DMS79 (cell line): Measurements from ENCODE around the gene ANTKMT.
"Not testable (repeated sequence)": the region's sequence is repeated elsewhere in the genome, so short reads cannot be mapped to it uniquely, and the experiment has no call there.

Experiments used
- DNase-seq: peaks from one replicate; lab custom pipeline; 2025; lab: John Stamatoyannopoulos, UW

ANTKMT gene

DNA sequence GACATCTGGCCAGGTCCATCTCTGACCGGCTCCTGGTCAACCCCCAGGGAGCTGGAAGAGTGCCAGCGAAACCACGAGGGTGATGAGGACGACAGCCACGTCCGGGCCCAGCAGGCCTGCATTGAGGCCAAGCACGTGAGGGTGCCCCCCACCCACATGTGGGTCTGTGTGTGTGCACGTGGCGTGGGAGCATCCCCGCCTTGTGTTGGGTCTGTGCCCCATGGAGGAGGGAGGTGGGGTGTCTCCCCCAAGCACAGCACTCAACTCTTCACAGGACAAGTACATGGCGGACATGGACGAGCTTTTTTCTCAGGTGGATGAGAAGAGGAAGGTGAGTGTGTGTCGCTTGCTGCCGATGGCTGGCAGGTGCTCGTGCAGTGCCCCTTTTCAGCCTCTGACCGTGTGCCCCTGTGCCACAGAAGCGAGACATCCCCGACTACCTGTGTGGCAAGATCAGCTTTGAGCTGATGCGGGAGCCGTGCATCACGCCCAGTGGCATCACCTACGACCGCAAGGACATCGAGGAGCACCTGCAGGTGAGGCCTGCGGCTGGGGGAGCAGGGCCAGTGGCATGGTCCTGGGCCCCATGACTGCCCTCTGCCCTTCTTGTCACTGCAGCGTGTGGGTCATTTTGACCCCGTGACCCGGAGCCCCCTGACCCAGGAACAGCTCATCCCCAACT is 39.1 kb upstream of the ANTKMT start:
- no peak for DNase-seq

DNA sequence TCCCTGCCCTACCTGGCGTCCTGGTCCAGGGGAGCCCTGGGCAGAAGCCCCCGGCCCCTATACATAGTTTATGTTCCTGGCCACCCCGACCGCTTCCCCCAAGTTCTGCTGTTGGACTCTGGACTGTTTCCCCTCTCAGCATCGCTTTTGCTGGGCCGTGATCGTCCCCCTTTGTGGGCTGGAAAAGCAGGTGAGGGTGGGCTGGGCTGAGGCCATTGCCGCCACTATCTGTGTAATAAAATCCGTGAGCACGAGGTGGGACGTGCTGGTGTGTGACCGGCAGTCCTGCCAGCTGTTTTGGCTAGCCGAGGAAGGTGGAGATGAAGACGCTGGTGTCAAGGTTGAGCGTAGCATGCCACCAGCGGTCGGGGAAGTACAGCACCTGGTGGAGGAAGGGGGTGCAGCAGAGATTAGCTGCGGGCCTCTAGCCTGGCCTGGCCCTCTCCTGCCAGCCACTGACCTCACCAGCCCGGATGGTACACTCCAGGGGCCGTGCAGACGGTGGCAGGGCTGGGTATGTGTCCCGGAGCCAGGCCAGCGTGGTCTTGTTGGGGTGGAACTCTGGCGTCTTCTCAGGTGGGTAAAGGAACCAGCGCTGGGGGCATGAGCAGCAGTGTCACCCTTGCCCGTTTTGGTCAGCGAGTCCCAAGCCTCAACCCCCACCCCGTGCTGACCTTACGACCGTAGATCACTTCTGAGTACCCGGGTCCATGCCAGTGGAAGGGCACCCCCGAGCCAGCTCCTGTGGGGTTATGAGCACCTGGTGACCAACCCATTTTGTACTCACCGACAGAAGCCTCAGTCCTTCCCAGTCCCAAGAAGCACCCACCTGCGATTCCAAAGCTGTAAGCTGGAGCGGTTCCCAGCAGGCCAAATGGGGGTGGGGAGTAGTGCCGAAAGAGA is 38.2 kb upstream of the ANTKMT start:
- no peak for DNase-seq

DNA sequence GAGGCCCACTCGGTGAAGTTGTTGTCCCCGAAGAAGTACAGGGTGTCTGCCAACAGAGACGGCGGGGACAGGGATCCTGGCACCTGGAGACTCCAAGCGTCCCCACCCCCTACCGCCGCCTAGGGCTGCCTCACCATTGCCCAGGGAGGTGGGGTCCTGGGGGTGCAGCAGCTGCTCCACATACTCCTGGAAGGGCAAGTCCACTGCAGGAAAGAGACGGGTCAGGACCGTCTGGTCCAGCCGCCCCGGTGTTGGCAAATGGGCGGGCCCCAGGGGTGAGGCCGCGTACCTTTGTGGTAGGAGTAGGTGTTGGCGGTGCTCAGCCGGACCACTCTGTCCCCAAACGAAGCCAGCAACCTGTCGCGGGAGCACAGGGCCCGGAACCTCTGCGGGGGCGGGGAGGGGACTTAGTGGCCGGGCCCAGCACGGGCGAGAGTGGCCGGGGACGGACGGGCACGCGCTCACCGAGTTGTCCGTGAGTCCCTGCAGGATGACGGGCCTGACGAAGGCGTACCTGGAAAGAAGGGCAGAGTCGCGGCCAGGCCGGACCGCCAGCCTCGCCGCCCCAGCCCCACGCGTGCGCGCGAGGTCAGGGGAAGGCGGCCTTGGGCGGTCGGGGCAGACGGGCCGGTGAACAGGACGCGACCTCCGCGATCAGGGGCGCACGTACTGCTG is 37.4 kb upstream of the ANTKMT start:
- DNase-seq, result no peak

DNA sequence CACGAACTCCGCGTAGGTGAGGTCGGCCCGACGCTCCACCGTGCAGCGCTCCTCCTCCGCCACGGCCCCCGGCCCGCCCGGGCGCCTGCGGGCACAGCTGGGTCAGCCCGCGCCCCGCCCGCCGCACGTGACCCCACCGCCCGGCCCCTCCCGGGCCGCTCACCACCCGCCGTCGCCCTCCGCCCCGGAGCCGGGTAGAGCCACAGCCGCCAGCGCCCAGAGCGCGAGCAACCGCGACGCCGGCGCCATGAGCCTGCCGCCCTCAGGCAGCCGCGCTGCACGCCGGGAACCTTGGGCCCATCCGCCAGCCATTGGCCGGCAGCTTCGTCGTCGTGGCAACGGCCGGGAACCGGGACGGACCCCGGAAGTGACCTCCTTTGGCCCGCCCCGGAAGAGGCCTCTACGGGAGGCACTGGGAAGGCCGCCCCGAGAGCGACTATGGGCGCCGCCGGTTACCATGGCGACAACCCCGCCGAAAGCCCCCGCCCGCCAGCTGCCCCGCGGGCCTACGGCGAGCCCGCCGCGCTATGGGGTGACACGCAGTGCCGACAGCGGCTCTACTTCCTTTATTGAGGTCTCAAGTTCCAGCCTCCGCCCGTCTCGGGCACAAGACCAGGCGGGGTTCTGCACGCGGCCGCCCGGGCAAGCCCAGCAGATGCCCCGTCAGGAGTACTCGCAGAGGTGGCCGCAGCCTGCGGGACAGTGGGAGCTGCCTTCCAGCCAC is 36.7 kb upstream of the ANTKMT start, which contains the start of gene JMJD8:
Gene JMJD8, minus strand, starts transcription at position 264 of the 724 bp plus-strand sequence. Its CDS starts 15 bp downstream, at position 249.
- peak; percentile 88 for DNase-seq

DNA sequence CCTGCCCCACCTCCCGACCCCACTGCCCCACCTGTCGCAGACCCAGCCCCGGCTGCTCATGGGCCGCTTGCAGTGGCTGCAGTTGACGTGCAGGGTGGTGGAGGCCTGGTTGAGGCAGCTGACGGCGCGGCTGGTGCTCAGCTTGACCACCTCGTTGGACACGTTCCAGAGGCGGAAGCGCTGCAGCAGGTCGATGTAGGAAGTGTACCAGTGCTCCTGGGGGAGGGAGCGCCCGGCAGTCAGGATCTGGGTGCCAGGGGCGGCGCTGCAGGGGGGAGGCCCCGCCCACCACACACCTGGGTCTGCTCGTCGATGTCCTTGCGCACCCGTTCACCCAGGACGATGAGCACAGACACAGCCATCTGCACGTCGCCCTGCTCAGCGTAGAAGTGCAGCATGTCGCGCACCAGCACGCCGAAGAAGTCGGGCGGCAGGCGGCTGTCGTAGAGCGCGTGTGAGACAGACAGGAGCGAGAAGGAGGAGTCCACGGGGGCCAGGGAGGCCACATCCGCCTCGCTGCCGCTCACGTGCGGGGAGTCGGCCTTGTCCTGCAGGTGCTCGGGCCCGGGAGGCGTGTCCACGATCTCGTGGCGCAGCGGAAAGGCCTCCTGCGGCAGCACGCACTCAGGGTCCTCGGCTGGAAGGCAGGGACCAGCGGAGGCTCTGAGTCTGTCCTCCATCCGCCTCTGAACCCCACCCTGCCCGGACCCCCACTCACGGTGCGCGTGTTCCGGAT is 35.8 kb upstream of the ANTKMT start:
- peak; percentile 58 for DNase-seq

DNA sequence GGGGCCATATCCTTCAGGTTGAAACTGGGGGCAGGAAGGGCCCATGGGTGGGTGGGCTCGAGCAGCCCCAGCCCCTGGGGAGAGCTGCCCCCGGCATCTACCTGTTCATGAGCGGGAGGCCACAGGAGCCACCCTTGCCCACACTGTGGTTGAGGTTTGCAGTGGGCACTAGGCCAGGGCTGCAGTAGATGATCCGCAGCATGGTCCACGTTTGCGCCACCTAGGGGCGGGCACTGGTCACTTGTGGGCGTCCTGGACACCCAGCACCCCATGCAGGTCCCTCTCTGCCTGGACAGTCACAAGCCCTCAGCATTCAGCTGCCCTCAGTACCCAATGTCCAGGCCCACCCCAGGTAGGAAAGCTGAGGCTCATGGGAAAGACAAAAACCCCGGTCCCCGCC is 35.0 kb upstream of the ANTKMT start:
- DNase-seq, result no peak

DNA sequence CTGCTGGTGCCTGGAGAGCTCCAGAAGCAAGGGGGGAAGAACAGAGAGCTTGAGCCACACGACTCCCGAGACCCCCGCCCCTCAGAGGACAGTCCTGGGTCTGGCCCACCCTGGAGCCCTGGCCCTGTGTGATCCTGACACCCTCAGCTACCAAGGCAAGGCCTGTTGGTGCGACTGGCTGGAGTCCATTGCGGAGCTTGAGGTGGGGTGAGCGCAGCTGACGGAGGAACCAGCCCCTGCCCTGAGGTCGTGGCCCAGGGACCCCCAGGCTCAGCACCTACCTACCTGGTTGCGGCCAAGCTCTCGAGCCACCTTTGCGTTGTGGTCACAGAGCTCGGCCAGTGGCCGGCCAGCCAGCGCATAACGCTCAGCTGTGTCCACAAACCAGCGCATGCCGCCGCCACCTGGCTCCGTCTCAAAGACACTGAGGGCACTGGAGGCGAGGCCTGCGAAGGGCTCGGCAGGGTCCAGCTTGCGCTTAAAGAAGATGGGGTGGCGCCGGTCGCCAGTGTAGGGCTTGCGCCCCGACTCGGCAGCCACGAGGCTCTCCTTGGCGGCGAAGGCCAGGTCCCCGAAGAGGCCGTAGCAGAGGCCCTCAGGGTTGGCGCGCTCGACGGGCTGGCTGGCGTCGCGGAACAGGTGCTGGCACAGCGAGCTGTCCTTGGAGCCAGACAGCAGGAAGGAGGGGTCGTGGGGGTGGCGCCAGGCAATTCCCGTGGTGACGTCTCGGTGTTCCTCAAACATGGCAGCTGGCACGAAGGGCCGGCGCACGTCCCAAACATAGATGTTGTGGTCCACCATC is 34.3 kb upstream of the ANTKMT start:
- DNase-seq, result no peak

DNA sequence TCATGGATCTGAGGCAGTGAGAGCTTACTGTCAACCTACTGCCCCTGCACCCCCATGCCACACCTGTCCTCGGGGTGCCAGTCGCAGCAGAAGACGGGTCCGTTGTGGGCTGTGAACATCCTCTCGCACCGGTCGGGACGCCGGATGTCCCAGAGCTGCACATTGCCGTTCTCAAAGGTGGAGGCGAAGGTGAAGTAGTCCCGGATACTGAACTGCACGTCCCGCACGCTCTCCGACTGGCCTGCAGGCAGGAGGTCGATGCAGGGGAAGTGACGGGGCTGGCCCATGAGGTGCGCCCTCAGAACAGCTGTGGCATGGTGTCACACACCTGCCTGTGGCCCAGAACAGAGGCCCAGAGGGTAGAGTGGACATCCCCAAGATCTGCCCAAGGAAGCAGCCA is 33.4 kb upstream of the ANTKMT start:
- no peak for DNase-seq

DNA sequence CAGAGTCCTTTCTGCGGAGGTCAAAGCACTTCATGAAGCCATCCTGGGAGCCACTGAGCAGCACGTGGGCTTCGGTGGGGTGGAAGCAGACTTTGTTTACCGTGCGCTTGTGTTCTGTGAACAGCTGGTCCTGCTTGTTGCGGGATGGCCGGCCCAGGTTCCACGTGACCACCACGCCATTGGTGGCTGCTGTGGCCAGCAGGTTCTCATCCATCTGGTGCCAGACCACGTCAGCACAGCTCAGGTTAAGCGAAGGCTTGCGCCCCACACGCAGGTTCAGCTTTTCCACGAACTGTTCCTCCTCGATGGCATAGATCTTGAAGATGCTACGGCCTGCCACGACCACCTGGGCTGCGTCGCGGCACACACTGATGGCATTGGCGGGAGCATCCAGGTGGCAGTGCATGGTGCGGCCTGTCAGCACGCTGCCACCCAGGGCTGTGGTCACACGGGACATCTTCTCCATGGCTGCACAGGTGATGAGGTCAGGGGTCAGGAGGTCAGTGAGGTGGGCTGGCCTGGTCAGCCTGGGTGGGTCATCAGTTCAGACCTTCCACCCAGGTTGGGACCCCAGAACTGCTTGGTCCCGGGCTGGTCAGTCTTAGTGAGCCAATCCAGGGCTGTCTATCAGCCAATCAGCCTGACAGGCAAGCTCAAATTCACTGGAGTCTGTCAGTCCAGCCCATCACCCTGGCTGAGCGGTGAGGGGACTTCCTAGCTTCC is 31.6 kb upstream of the ANTKMT start:
- DNase-seq, result no peak

DNA sequence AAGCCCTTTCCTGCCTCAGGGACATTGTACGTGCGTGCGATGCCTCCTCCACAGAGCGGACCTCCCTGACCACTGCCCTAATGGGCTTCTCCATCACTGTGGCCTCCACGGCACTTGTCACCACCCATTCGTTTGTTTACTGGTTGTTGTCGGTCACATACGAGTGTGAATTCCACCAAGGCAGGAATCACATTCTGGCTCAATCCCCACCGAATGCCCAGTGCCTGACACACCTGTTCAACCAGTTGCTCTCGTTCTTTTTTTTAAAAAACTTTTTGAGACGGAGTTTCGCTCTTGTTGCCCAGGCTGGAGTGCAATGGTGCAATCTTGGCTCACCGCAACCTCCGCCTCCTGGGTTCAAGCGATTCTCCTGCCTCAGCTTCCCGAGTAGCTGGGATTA is 29.7 kb upstream of the ANTKMT start:
- not testable (repeated sequence) for DNase-seq

DNA sequence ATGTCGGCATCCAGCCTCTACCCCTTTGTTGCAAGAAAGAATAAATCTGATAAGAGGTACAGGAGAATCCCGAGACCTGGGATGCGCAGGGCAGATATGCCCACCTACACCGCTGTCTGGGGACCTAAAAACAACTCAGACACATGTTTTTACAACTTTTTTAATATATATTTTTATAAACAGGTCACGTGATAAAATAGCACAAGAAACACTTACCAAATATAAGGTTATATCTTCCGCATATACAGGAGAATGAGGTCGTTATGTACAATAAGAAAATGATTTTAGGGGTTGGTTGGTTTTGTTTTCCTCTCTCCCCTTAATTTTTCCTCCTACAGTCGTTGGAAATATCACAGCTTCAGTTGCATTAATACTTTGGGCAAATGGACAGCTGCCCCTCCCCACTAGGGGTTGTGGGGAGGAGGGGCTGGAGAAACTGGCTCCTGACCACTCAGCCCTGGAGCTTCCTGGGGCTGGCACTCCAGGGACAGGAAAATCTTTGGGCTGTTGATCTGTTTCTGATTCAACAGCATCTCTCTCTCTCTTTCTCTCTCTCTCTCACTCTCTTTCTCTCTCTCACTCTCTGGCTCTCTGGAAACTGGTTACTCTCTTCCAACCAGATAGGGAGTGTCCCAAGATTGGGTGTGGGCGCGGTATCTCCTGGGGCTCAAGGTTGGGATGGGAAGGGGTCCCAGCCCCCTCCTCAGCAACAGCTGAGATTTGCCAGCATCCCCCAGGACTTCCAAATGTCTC is 28.4 kb upstream of the ANTKMT start:
- no peak for DNase-seq

DNA sequence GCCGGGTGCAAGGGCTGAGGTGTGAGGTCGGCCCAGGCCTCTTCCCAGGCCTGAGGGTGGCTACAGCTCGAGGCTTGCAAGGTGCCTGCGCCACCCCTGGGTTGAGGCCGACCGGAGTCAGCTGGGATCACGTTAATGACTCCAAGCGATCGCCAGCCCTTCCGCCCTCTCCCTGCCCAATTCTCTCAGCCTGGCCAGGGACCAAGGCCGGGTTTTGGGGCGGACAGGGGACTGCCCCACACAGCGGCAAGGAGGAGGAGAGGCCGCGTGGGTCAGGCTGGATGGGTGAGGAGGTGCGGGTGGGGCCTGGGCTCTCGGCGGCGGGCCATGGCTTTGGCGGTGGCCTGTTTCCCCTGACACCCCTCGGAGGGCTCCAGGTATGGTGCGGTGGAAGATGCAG is 27.6 kb upstream of the ANTKMT start:
- no peak for DNase-seq

DNA sequence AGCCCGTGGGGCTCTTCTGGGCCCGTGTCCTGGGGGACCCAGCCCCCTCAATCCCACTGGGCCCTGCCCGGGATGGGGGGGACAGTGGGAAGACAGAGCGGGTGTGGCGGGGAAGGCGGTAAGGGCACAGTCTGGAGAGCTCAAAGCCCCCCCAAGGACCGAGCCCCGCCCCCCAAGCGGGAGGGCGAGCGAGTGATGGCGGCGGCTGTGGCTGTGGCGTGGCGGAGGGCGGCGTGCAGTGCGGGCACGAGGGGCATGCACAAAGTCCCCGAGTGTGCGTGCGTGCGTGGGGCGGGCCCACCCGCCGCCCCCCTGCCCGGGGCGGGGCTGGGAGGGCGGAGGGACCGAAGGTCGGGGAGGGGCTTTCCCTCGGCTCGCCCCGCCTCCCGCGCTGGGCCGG is 27.2 kb upstream of the ANTKMT start:
- DNase-seq, result no peak

DNA sequence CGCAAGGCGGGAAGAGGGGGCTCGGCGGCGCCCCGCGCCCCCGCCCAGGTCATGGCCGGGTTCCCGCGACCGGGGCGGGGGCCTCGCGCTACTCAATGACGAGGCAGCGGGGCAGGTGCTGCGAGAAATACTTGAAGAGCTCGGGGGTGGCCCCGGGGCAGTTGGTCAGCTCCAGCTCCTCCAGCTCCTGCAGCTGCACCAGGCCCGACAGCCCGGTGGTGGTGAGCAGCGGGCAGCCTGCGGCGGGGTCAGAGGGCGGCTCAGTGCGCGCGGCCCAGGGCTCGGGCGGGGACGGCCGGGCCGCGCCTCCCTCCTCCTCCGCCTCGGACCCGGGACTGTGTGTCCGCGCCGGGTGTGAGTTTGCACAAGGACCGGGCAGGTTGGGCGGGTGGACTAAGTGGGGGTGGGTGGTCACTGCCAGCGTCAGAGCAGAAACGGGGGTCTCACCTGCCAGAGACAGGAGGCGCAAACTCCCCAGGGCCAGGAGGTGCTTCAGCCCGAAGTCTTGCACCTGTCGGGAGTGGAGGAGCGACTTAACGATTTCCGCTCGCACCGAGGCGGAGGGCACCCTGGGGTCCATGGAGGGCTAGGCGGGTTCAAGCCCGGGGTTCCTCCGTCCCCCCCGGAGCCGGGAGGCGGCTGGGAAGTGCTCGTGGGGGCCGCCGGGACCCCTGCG is 26.6 kb upstream of the ANTKMT start:
- DNase-seq, result no peak

DNA sequence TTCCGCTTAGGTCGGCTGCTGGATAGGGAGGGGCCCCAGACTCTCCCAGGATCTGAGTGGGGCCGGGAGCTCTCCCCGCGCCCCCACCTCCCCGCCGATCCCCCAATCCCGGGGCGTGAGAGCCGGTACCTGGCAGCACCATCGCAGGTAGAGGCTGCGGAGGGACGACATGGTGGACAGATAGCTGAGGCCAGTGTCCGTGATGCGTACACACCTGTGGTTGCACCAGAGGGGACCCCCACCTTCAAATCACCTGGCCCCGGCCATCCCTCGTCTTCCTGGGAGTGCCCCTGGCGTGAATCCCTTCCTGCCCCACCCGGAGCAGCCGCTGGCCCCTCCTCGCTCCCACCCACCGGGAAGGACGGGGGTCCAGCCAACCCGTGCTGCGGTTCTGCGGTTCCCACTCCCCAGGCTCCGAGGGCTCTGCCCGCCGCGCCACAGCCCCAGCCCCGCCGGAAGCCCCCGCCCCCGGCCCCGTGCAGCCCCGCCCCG is 26.0 kb upstream of the ANTKMT start:
- no peak for DNase-seq

DNA sequence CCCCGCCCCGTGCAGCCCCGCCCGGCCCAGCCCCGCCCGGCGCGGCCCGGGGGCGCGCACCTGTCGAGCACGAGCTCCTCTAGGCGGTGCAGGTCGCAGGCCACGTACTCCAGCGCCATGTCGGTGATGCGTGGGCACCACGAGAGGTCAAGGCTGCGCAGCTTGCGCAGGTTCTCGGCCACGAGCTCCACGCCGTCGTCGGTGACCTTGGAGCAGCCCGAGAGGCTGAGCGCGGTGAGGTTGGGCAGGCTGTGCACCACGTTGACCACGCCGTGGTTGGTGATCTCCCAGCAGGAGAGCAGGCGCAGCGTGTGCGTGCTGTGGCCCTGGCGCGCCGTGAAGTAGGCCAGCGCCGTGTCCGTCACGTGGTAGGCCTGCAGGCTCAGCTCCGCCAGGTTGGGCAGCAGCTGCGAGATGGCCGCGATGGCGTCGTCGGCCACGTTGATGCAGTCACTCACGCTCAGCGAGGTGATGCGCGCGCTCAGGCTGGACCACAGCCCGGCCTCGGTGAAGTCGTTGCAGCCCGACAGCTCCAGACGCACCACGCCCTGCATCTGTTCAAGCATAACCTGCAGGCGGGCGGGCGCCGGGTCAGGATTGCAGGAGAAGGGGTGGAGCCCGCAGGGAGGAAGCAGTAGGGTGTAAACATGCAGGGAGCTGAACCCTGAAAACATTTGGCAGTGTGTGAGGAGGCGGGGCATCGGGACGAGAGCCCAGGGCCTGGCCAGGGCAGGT is 25.4 kb upstream of the ANTKMT start:
- peak; percentile 94 for DNase-seq

DNA sequence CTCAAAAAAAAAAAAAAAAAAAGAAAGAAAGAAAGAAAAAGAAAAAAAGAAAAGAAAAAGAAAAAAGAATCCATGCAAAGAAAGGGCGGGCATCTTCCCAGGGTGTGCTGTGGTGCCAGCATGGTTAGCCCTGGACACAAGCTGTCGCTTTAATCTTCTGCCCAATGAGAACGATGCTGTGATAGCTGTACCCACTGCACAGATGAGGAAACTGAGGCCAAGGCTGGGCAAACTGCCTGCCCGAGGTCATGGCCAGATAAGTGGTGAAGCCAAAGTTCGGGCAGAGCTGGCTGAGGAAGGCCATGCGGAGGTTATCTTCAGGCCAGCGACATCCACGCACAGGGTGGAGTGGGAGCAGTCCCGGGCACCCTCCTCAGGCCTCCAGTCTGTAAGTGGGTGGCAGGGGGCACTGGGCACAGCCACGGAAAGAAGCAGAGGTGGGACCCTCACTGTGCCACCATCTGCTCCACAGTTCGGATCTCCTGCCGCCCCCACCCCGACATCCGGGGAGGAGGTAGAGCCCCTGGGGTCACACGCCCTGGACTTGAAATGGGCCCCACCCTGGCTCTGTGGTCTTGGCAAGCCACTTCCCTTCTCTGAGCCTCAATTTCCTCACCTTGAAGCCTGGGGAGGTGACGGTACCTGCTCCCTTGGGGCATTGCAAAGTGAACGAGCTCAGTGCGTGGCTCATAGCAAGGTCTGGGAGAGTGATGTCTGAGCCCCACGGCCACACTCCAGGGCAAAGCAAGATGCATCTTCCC is 21.9 kb upstream of the ANTKMT start:
- DNase-seq, result no peak
